ENCODE data around the gene TRAP1.

The TRAP1 gene

DNA sequence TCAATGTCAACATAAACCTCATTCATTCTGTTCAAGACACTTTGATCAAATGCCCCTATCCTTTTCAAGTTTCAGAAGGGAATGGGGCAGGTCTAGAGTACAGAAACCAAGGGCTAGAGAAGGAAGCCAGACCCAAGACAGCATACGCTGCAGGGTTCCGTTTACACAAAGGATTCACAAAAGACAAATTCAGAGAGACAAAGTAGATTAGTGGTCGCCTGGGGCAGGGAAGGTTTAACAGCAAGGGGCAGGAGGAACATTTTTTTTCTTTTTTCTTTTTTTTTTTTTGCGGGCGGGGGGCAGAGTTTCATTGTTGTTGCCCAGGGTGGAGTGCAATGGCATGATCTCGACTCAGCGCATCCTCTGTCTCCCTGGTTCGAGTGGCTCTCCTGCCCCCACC lies 19.9 kb upstream of the TRAP1 start:
- no peak for DNase-seq (ENCODE audit: low read depth in 1 of 2, low spot score in 1 of 2)

GRCh38 chr16:3736116-3736515 lies 18.8 kb upstream of the TRAP1 start:
- no peak for DNase-seq (ENCODE audit: low read depth in 1 of 2, low spot score in 1 of 2)

DNA sequence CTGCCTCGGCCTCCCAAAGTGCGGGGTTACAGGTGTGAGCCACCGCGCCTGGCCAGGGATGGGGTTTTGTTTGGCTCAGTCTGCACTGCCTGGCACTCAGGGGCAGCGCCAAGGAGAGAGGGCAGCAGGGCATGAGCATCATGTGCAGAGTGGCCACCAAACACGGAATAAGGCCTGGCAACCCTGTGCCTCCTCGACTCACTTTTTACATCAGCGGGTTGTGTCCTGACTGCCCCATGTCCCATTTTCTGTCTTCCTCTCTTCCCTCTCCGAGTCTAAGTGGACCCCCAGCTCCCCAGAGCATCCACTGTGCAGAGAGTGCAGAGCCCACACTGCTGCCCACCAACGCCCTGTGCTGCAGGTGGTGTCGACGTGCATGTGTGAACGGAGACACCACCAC lies 18.2 kb upstream of the TRAP1 start:
- DNase-seq (ENCODE audit: low read depth in 1 of 2, low spot score in 1 of 2), result no peak

DNA sequence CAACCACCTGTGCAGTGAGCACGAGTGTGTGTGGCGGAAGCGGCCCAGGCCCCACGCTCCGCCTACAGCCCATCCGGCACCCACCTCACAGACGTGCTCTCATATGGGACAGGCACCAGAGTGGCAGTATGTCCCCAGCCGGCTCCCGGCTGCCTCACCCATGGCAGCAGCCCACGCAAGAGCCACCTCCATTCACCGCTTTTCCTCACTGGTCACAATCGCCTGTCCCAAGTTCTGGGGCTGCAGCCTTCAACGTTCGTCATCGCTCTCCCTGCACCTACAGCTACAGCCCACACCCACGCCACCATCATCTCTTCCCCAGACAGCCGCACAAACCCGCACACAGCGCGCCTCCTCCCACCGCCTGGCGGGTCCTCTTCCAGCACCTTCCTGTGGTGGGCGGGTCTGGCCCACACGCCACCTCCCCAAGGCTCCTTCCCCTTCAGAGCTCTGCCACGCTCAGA lies 17.5 kb upstream of the TRAP1 start:
- no peak for DNase-seq (ENCODE audit: low read depth in 1 of 2, low spot score in 1 of 2)

- DNase-seq (ENCODE audit: low read depth in 1 of 2, low spot score in 1 of 2), result no peak
These were observed 16.9 kb upstream of the TRAP1 start for GRCh38 chr16:3734084-3734757.

DNA sequence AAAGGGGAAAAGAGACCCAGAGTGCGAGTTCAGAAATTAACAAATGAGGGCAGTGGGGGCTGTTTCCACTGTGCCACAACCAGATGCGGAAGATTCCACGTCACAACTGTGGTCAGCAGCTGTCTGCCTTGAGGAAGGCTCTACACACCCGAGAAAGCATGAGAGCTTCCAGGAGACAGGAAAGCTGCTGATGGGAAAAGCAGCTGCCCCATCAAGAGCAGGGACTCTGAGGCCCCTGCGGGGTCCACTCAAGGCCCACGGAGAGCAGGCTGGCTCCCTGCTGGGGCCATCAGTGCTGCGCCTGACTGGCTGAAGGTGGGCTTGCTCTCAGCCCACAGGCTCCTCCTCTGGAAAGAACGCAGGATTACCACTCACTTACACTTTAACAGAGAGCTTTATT lies 14.8 kb upstream of the TRAP1 start:
- DNase-seq (ENCODE audit: low read depth in 1 of 2, low spot score in 1 of 2), result no peak

- no peak for DNase-seq (ENCODE audit: low read depth in 1 of 2, low spot score in 1 of 2)
These were observed 14.0 kb upstream of the TRAP1 start for GRCh38 chr16:3731126-3731935.

- DNase-seq (ENCODE audit: low read depth in 1 of 2, low spot score in 1 of 2), result no peak
These were observed 13.1 kb upstream of the TRAP1 start for GRCh38 chr16:3730161-3731125.

- no peak for DNase-seq (ENCODE audit: low read depth in 1 of 2, low spot score in 1 of 2)
These were observed 12.1 kb upstream of the TRAP1 start for GRCh38 chr16:3729161-3730112.

- no peak for DNase-seq (ENCODE audit: low read depth in 1 of 2, low spot score in 1 of 2)
These were observed 11.3 kb upstream of the TRAP1 start for GRCh38 chr16:3728424-3729160.

DNA sequence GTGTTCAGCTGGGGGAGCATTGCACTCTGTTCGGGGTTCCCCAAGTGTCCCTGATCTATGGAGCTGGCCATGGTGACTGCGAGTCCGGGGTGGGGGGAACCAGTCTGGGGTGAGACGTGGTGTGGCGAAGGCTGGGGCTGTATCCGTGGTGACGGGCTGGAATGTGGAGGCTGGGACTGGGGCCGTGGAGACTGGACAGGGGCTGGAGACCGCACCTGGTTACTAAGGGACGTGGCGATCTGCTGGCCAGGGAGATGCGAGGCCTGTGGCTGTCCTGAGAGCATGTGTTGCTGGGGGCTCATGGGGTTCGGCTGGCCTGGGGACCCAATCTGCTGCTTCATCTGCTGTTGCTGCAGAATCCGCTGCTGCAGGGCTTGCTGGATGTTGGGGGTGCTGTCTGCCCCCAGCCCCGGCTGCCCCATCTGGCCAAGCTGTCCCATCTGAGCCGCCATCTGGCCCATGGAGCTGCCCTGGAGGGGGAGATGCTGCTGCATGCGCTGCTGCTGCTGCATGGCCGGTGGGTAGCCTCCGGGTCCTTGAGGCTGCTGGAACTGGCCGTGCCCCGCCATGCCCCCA lies 10.6 kb upstream of the TRAP1 start:
- no peak for DNase-seq (ENCODE audit: low read depth in 1 of 2, low spot score in 1 of 2)

- no peak for DNase-seq (ENCODE audit: low read depth in 1 of 2, low spot score in 1 of 2)
These were observed 8.8 kb upstream of the TRAP1 start for GRCh38 chr16:3726021-3726687.

GRCh38 chr16:3725276-3725675 lies 8.0 kb upstream of the TRAP1 start:
- no peak for DNase-seq (ENCODE audit: low read depth in 1 of 2, low spot score in 1 of 2)

DNA sequence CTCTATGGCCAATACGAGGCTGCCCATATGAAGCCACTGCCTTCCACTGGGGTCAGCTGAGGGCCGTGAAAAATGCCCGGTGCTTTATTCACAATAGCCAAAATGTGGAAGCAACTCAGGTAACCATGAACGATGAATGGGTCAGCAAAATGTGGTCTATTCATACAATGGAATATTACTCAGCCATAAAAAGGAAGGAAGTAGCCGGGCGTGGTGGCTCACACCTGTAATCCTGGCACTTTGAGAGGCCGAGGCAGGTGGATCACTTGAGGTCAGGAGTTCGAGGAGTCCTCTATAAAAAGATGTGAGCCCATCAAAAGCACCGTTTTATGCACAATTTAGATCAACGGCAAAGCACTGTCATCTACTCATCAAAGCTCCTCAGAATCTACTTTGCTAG lies 5.2 kb upstream of the TRAP1 start:
- no peak for DNase-seq (ENCODE audit: low read depth in 1 of 2, low spot score in 1 of 2)

DNA sequence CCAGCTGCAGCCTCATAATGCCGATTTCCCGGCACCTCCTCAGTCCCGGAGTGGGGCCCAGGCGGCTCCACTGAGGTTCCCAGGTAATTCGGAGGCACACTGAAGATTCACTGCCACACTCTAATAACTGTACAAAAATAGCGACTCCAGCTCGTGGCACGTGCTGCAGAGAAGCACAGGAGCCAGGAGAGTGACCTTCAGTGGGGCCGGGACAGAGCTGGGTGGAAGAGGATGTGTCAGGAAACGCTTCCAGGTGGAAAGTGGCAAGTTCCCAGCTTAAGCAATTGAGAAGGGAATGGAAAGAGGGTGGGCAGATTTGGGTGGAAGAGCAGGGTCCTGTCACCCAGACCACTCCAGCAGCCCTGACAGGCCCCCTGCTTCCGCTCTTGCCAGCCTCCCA lies 3.1 kb upstream of the TRAP1 start:
- DNase-seq (ENCODE audit: low read depth in 1 of 2, low spot score in 1 of 2), result no peak

- no peak for DNase-seq (ENCODE audit: low read depth in 1 of 2, low spot score in 1 of 2)
These were observed 1.3 kb upstream of the TRAP1 start for GRCh38 chr16:3718628-3719027.

DNA sequence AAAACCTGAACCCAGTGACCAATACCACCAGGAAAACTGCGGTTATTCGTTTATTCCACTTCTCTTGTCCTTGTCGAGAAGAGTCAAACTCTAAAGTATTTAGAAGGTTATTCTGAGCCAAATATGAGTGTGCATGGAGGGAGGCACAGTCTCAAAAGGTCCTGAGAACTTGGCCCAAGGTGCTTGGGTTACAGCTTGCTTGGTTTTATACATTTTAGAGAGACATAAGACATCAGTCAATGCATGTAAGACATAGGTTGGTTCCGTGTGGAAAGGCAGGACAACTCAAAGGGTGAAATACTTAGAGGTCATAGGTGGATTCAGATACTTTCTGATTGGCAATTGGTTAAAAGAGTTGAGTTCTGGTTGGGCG lies 681 bp upstream of the TRAP1 start:
- no peak for DNase-seq (ENCODE audit: low read depth in 1 of 2, low spot score in 1 of 2)

GRCh38 chr16:3716831-3717234 lies 491 bp downstream of the TRAP1 start:
- DNase-seq (ENCODE audit: low read depth in 1 of 2, low spot score in 1 of 2), result no peak

GRCh38 chr16:3715430-3715829 lies 1.9 kb downstream of the TRAP1 start:
- DNase-seq (ENCODE audit: low read depth in 1 of 2, low spot score in 1 of 2), result no peak
